Fibroblast of gingiva (primary cell): Measurements from ENCODE around the gene GGN.
"Not testable (repeated sequence)": the region's sequence is repeated elsewhere in the genome, so short reads cannot be mapped to it uniquely, and the experiment has no call there.

Experiments used
- DNase-seq: peaks from one replicate; pipeline ENCODE4 v3.0.0-alpha.2; 2011; ENCODE audit warnings: low read depth

The GGN gene, protein sequence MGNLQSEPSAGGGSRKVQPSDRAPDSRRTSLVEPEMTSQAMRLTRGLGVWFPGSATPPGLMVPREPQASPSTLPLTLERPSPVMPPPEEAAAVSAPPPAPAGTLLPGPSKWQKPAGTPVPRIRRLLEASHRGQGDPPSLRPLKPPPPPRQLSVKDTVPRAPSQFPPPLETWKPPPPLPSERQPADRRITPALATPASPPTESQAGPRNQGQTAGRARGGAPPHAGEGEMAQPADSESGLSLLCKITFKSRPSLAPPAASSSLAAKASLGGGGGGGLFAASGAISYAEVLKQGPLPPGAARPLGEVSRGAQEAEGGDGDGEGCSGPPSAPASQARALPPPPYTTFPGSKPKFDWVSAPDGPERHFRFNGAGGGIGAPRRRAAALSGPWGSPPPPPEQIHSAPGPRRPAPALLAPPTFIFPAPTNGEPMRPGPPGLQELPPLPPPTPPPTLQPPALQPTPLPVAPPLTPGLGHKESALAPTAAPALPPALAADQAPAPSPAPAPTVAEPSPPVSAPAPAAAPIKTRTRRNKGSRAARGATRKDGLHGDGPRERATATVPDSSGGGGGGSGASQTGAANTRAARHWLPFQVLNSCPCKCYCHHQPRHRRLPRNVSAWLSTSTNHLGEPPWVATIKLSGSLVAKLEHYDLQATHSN

DNA sequence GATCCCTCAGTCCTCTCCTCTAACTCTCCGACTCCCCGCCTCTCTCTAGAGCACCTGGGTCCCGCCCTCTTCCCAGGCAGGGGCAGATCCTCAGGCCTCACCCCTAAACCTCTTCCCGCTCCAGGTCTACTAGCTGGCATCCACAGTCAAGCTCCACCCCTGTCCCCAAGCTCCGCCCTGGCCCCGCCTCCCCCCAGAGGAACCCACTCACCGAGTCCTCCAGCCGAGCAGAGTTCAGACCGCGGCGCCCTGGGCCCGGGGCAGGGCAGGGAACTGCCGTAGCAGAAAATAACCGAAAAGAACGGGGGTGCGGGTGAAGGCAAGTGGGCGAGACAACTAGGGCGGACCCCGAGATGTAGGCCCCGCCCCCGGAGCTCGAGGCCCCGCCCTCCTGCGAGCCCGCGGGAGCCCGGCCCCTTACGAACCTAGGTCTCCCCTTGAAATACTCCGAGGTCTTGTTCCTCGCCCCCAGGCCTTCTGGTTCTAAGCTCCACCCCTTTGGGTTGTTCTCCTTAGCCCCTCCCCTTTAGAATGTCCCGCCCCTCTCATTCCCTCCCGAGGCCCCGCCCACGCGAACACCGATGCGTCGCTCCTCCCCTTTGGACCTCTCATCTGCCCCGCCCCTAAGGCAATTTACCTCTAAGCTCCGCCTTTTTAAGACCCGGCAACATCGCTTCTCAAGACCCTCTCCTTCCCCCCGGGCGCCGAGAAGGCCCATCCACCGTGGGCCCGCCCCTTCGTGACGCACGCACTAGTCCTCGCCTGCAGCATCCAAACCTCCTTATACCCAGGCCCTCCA lies at the start of gene GGN:
GGN (minus strand) TSS at position 485 of the 799 bp plus-strand sequence. CDS start 773 bp downstream, outside the sequence.
- DNase-seq, result peak; percentile 90

DNA sequence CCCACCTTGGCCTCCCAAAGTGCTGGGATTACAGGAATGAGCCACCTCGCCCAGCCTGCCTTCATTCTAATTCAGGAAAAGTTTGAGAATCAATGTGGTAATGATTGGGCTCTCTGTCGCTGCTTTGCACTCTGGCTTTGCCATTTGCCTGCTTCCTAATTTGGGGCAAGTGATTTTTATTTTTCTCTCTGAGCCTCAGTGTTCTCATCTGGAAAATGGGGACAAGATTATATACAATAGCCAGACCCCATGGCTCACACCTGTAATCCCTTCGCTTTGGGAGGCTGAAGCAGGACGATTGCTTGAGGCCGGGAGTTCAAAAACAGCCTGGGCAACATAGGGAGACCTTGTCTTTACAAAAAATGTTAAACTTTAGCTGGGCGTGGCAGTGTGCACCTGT lies 49.5 kb upstream of the GGN start:
- no peak for DNase-seq

DNA sequence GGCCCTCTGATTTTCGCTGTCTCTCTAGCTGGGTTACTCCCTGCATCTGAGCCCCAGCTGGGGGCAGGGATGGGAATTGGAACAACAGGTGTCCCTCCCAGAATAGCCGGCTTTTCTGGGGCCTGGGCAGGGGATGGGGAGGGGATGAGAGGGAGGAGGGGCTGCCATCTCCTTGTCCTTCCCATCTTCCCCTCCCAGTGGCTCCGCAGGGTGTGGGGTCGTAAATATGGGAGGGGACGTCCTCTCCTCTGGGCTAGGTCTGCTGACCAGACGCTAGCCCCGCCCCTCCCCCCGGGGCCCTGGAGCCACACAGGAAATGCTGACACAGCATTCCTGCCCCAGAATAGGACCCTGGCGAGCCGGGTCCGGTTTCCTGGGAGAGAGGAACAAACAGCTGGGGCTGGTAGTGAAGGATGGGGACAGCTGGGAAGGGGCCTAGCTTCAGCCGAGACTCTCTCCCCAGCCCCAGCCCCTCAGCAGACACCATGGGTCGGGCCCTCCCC lies 46.8 kb upstream of the GGN start:
- DNase-seq, result no peak

DNA sequence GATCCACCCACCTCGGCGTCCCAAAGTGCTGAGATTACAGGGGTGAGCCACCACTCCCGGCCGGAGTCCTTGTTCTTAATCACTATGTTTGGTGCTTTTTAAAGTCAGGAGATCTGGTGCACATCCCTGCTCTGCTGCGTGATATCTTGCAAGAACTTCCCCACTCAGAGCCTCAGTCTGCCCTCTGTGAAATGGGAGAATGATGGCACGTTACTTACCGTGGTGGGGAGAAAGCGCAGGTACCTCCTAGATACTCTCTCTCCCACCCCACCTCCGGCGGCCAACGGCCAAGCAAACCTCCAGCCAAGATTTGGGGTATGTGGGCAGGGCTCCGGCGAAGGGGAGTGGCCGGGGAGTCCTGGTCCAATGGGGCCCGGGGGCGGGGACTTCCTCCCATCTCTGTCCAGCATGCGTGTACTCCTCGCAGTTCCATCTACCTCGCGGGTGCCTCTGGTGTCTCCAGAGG lies 45.5 kb upstream of the GGN start, which contains the start of gene RYR1:
RYR1 (plus strand) TSS at position 424 of the 466 bp plus-strand sequence. CDS start 139 bp downstream, outside the sequence.
- DNase-seq, result no peak

DNA sequence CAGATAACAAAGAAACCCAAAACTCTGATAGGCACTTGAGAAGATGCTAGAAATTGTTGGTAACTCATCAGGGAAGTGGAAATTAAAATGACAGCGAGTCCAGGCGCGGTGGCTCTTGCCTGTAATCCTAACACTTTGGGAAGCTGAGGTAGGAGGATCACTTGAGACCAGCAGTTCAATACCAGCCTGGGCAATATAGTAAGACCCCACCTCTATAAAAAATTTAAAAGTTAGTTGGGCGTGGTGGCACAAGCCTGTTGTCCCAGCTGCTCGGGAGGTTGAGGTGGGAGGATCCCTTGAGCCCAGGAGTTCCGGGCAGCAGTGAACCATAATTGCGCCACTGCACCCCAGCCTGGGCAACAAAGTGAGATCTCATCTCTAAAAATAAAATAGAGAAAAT lies 43.1 kb upstream of the GGN start:
- no peak for DNase-seq

DNA sequence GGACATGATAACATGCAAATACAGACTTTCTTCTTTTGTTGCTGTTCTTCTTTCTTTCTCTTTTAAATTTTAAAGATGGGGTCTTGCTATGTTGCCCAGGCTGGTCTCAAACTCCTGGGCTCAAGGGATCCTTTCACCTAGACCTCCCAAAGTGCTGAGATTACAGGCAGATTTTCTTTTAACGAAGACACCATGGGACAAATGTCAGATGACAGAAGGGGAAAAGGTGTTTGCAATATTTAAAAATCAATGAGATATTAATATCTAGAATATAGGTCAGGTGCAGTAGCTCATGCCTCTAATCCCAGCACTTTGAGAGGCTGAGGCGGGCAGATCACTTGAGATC lies 42.0 kb upstream of the GGN start:
- no peak for DNase-seq

DNA sequence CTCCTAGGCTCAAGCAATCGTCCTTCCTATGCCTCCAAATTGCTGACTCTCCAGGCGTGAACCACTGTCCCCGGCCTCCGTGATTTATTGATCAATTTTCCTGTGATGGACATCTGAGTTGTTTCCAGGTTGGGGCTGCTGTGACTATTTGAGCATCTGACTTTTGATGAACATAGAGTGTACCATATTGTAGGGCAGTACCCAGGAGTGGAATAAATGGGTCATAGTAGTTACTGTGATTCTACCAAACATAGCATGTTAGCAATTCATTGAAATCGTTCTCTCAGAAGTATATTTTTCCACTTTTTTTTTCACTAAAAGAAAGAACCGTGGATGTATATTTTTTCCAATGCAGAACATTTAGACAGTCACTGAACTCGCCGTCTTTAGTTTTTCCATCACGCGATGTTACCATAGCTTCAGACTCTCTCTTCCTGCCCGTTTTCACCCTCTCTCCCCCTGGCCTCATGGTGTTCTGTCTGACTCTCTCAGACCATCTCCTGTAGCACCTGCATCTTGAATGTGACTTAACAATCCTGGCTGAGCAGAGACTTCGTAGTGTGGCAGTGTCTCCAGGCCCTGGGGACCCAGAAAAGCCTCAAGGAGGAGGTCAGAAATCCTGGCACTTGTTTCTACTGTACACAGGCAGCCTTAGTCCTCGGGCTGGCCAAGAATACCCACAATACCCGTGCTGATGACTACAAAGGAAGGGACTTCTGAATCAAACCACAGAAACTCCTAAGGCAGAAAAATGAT lies 41.4 kb upstream of the GGN start:
- no peak for DNase-seq

DNA sequence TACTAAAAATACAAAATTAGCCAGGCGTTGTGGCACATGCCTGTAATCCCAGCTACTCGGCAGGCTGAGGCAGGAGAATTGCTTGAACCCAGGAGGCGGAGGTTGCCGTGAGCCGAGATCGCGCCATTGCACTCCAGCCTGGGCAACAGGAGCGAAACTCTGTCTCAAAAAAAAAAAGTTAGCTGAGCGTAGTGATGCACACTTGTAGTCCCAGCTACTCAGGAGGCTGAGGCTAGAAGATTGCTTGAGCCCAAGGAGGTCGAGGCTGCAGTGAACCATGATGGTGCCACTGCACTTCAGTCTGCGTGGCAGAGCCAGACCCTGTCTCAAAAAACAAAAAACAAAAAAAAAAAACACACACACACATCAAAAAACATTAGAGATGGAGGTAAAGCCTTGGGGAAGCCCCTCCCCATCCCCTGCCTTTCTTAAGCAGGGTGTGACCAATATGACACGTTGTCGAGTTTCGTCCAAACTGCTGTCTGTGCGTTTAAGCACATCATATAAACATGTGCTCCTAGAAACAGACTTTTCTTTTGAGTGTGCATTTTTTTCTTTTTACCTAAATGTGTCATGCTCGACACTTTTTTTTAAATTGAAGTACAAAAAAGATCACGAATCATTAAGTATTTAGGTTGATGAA lies 39.3 kb upstream of the GGN start:
- DNase-seq, result not testable (repeated sequence)

DNA sequence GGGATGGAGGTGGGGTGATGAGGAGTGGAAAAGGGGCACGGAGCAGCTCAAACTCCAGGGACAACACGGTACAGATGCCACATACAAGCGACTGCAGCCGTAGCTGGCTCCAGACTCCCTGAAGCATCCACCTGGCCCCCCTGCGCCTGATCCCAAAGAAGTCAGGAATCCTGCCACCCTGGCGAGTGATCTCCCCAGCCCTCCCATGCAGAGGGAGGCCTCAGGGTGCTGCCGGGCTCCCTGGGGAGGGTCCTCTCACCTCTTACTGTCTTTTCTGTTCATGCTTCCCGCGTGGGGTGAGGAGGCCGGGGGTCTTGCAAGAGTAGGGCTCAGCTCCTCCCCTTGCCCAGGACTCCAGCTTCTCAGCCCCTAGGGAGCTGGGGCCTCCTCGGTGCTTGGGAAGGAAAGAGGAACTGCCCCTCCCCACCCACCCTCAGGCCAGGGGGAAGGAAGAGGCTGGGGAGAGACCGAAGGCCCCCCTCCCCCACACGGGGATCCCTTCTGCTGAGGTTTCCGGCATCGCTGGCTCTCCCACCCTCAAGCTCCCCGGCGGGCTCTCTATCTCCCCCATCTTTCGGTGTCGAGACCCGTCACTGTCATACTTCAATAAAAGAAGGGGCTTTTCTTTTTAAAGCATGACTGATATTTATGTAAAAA lies 38.1 kb upstream of the GGN start, which contains the start of gene RASGRP4:
RASGRP4 (minus strand) TSS at position 410 of the 657 bp plus-strand sequence; CDS start at position 282, 128 bp downstream.
- DNase-seq, result no peak

DNA sequence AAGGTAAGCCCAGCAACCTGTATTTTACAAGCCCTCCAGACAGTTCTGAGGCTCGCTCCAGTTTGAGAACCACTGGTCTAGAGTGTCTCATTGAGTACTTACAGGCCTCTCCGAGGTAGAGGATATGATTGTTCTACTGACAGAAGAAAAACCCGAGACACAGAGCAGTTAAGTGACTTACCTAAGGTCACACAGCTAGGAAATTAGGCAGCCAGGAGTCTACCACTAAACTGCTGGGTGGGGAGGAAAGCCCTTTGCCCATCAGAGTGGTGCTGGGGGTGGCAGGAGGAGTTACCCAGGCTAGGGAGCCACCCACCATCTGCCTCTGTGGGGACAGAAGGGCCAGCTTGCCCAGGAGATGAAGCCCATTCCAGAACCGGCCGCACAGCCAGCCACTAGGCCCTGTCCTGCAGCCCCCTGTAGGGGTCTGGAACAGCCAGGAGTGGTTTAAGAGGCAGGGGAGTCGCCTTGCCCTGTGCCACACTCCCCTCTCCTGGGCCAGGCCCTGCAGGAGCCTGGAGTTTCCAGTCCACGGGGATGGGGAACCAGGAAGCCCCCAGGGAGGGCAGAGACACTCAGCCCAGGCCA lies 37.5 kb upstream of the GGN start:
- no peak for DNase-seq

DNA sequence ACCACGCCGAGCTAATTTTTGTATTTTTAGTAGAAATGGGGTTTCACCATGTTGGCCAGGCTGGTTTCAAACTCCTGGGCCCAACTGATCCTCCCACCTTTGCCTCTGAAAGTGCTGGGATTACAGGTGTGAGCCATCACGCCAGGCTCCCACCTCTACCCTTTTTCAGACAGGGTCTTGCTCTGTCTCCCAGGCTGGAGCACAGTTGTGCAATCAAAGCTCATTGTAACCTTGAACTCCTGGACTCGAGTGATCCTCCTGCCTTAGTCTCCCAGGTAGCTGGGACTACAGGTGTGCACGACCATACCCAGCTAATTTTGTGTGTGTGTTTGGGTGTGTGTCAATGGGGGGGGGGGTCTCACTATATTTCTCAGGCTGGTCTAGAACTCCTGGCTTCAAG lies 36.4 kb upstream of the GGN start:
- no peak for DNase-seq

DNA sequence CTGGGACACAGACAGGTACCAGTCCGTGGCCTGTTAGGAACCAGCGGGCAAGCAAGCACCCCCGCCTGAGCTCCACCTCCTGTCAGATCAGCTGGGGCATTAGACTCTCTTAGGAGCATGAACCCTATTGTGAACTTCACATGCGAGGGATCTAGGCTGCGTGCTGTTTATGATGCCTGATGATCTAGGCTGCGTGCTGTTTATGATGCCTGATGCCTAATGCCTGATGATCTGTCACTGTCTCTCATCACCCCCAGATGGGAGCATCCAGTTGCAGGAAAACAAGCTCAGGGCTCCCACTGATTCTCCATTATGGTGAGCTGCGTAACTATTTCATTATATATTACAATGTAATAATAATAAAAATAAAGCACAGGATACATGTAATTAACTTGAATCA lies 34.6 kb upstream of the GGN start:
- no peak for DNase-seq

DNA sequence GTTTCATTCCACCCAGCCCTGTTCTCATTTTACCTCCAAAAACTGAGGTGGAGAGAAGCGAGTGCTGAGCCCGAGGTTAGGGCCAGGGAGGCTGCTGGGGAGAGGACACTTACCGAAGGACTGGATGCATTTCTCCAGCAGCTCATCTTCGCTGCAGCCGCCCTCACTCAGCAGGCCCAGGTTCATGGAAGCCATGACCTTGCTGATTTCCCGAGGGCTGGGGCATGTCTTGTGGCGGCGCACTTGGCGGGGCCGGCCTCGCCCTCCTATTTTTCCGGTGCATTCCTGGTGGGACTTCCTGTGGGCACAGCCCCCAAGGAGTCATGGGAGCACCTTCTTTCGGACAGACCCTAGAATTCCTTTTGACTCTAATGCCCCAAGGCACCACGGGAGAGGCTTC lies 34.0 kb upstream of the GGN start:
- no peak for DNase-seq

DNA sequence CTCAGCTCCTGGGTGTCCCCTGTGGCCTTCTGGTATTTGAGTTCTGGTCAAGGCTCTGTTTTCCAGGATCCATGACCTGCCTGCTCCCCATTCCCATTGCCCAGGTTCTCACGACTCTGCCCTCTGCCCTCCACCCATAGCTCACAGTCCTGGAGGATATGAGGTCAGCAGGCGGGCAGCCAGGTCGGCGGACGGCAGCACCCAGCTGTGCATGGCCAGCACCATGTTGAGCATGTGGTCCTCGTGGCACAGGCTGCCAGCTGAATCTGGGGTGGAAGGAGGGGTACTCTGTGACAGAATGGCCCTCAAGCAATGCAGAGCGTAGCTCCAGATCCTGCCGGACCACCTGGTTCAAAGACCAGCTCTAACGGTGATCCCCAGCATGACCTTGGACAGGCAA lies 33.1 kb upstream of the GGN start:
- DNase-seq, result no peak

DNA sequence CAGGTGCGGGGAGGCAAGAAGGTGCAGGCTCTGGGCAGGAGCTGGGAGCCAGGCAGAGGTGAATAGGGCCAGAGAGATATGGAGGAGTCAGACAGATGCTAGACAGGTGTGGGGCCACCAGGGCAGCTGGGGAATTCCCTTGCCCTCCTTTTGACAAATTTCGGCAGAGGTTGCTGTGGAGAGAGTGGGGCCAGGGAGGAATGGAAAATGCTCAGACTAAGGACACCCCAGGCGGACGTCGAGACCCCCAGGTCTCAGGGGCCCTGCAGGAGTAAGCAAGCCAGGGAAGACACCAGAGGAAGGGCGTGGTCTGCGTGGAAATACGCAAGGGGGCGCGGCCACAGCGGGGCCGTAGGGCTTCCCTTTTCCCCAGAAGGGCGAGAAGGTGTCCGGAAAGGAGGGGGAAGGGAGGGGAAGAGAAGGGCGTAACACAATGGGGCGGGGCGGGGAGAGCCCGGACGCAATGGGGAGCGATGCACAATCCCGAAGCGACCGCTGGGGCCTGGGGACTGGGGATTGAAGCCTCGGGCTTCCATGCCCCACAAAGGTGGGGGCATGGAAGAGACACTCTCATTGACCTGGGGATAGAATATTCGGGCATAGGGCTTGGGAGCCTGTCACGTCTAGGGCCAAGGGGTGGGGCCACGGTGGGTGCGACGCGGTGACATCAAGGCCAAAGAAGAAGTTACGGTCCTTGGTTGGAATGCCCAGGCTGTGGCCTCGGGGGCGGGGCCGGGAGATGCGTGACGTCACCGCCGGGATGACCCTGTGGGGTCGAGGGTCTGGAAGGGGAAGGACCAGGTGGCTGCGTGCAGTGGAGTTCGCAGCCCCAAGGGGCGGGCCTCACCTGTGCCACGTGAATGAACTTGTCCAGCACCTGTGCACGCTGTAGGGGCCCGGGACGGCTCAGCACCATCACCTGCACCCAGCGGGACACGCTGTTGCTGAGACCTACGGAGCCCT lies 30.0 kb upstream of the GGN start:
- DNase-seq, result no peak

DNA sequence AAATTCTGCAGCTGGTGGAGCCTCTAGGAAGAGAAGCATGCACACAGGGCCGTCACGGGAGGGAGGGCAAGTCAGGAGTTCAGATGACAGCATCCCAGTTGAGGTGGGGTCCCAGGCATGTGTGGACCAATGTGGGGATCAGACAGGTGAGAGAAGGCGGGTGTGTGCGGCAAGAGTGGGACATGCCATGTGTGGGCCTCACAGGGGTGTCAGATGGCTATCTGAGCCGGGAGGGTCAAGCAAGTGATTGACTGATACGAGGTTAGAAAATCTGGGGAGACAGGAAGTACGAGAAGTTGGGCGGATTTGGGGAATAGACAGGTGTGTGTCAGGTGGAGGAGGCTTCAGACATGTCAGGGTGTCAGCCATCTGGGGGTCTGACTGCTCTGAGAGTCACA lies 29.3 kb upstream of the GGN start:
- no peak for DNase-seq

DNA sequence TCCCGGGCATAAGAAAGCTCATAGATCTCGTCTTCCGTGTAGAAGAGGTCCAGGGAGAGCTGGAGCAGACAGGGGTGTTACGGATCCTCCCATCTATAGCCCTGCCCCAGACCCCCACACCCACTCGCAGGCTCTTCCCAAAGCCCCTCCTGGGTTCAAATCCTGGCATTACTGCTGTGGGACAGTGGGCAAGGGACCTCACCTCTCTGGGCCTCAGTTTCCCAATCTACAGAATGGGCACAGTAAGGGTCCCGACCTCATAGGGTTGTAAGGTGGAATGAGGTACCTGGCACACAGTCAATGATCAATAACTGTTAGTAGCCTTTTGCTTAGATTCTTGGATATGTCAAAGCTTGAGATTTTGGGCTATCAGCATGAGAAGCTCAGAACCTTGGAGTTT lies 25.6 kb upstream of the GGN start:
- no peak for DNase-seq

DNA sequence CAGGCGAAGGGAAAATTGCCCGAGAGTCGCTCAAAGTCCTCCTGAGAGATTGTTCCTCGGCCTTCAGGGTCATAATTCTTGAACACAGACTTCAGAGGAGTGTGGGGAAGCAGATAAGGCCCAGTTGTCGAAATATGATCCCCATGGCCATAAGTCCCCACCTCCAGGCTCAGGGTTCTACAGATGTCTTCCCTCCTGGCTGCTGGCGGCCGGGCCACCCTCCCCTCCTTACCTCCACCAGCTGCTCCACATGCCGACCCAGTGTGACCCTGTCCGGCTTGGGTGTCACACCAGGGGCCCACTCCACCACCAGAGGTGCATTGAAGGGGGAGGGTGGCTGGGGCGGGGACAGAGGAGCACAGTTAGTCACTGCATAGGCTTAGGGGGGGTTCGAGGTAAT lies 25.1 kb upstream of the GGN start:
- no peak for DNase-seq

DNA sequence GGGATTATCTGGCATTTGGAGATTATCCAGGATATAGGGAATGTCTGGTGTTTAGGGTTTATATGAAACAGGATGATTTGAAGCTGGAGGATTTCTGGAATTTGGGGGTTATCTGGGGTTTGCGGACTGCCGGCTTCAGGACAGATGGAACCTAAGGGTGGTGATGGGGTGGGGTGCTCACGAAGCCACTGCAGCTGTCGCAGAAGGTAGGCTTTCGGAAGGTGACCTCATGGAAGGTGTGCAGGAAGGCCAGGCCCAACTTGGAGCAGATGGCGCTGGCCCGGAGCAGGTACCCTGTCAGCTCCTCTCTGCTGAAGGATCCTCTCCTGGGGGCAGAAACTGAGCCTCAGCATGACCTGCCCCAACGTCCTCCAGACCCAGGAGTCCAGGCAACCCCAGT lies 24.7 kb upstream of the GGN start:
- DNase-seq, result no peak
